Astrocyte (in vitro differentiated cells and primary cell): ENCODE data around the gene VCL. TPM values are rescaled to one million over a fixed set of nuclear protein-coding genes. Genes with fewer than 3 reads are reported as not detected.
"Not testable (repeated sequence)": the region's sequence is repeated elsewhere in the genome, so short reads cannot be mapped to it uniquely, and the experiment has no call there.

Experiments used
- DNase-seq: peaks from one replicate; pipeline ENCODE4 v3.0.0-alpha.2; 2010; ENCODE audit warnings: low read depth
- FAIRE-seq: peaks from 2 replicates; lab custom pipeline; 2011; peaks lifted over from hg19 to GRCh38; lab: Jason Lieb, UNC
- H2AFZ ChIP-seq: 2 replicates; pipeline ENCODE4 v1.6.0; 2012; ENCODE audit warnings: low read depth, low read length, inconsistent platforms
- H3K27ac ChIP-seq: 2 replicates; pipeline ENCODE4 v1.5.1; 2011; ENCODE audit warnings: low read depth, low read length, inconsistent platforms
- H3K27me3 ChIP-seq: 2 replicates; pipeline ENCODE4 v1.6.0; 2011; ENCODE audit warnings: low read length, inconsistent platforms; ENCODE audit not compliant: insufficient read depth
- H3K36me3 ChIP-seq: 2 replicates; pipeline ENCODE4 v1.5.1; 2011; ENCODE audit warnings: low read length, inconsistent platforms; ENCODE audit not compliant: insufficient read depth
- H3K4me1 ChIP-seq: 2 replicates; pipeline ENCODE4 v1.5.1; 2011; ENCODE audit warnings: low read length, inconsistent platforms; ENCODE audit not compliant: insufficient read depth
- H3K4me2 ChIP-seq: 2 replicates; pipeline ENCODE4 v1.6.0; 2012; ENCODE audit warnings: low read length, inconsistent platforms
- H3K4me3 ChIP-seq: 2 replicates; pipeline ENCODE4 v1.5.1; 2011; ENCODE audit warnings: low read depth, mild to moderate bottlenecking, low read length, inconsistent platforms; ENCODE audit not compliant: insufficient read depth
- H3K79me2 ChIP-seq: 2 replicates; pipeline ENCODE4 v1.6.0; 2012; ENCODE audit warnings: mild to moderate bottlenecking, low read length, inconsistent platforms; ENCODE audit not compliant: insufficient read depth
- H3K9ac ChIP-seq: 2 replicates; pipeline ENCODE4 v1.6.0; 2012; ENCODE audit warnings: mild to moderate bottlenecking, low read length, inconsistent platforms
- H3K9me3 ChIP-seq: 2 replicates; pipeline ENCODE4 v1.5.1; 2012; ENCODE audit warnings: low read depth, mild to moderate bottlenecking, low read length, inconsistent platforms; ENCODE audit not compliant: insufficient read depth
- H4K20me1 ChIP-seq: 2 replicates; pipeline ENCODE4 v1.6.0; 2012; ENCODE audit warnings: low read length, inconsistent platforms; ENCODE audit not compliant: insufficient read depth
- H3K27ac Mint-ChIP-seq: one replicate; pipeline ENCODE4 v1.8.0; 2021; ENCODE audit warnings: mild to moderate bottlenecking, mixed read lengths; ENCODE audit not compliant: unreplicated experiment
- H3K27me3 Mint-ChIP-seq: one replicate; pipeline ENCODE4 v1.8.0; 2021; ENCODE audit warnings: low read depth, mixed read lengths; ENCODE audit not compliant: unreplicated experiment
- H3K36me3 Mint-ChIP-seq: one replicate; pipeline ENCODE4 v1.8.0; 2021; ENCODE audit warnings: low read depth, mixed read lengths; ENCODE audit not compliant: unreplicated experiment
- H3K4me1 Mint-ChIP-seq: one replicate; pipeline ENCODE4 v1.8.0; 2021; ENCODE audit warnings: low read depth, mixed read lengths; ENCODE audit not compliant: unreplicated experiment
- H3K4me3 Mint-ChIP-seq: one replicate; pipeline ENCODE4 v1.8.0; 2021; ENCODE audit warnings: mild to moderate bottlenecking, moderate library complexity, mixed read lengths; ENCODE audit not compliant: unreplicated experiment
- H3K9me3 Mint-ChIP-seq: one replicate; pipeline ENCODE4 v1.8.0; 2021; ENCODE audit warnings: mild to moderate bottlenecking, mixed read lengths; ENCODE audit not compliant: unreplicated experiment
- EZH2 ChIP-seq: IDR thresholded peaks from 2 replicates; pipeline ENCODE4 v1.6.1; 2012; ENCODE audit warnings: mild to moderate bottlenecking, low read length, inconsistent platforms; ENCODE audit not compliant: insufficient read depth
- total RNA-seq: library from RNA; stranded (reverse); gene quantifications from 2 replicates; pipeline ENCODE4 v1.2.1, GENCODE V29; 2021
- TF ChIP-seq, protein P1 (sequence below): IDR thresholded peaks from 2 replicates; pipeline ENCODE4 v1.5.1; 2011; ENCODE audit warnings: low read depth, mild to moderate bottlenecking, inconsistent platforms, low read length, moderate library complexity; ENCODE audit not compliant: insufficient read depth

VCL gene
- total RNA-seq, 1 donor from 2014 or later: 474 TPM

DNA sequence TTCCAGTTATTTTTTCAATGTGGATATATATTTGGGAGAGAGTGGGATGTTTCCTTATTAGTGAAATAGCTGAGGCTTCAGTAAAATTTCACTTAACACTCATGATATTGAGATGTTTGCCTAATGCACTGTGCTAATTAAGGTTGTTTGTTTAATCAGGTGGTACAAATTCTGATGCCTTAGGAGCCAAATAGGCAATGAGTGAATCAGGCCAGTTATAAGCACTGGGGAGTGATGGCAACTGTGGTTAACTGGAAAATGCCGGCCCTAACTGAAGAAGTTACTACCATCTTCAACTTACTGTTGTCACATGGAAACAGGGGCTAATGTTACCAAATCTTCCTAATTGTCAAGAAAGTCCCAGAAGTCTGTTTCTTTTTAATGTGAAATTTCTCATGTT lies 32.0 kb downstream of the VCL start:
- Histone ChIP-seq H3K9me3 (no peaks in the 10 kb centered on the region), H3K4me1 (peaks cover 38% of the 10 kb centered on the region), H4K20me1 (peaks cover 95% of the 10 kb centered on the region), H3K27ac (no peak overlapping the region), H3K4me3 (no peak overlapping the region), H3K79me2 (peaks cover 97% of the 10 kb centered on the region), H3K27me3 (no peaks in the 10 kb centered on the region), H3K36me3 (peaks cover 16% of the 10 kb centered on the region), H2AFZ (no peak overlapping the region), H3K4me2 (no peak overlapping the region), H3K9ac (no peak overlapping the region)
- peaks cover 56% of the 10 kb centered on the region for H3K4me1 Mint-ChIP-seq
- no peak overlapping the region for H3K4me3 Mint-ChIP-seq
- H3K9me3 Mint-ChIP-seq: no peaks in the 10 kb centered on the region
- FAIRE-seq (no peak), DNase-seq (no peak)
- H3K27me3 Mint-ChIP-seq: no peaks in the 10 kb centered on the region
- H3K27ac Mint-ChIP-seq: no peak overlapping the region
- TF ChIP-seq, protein P1, sequence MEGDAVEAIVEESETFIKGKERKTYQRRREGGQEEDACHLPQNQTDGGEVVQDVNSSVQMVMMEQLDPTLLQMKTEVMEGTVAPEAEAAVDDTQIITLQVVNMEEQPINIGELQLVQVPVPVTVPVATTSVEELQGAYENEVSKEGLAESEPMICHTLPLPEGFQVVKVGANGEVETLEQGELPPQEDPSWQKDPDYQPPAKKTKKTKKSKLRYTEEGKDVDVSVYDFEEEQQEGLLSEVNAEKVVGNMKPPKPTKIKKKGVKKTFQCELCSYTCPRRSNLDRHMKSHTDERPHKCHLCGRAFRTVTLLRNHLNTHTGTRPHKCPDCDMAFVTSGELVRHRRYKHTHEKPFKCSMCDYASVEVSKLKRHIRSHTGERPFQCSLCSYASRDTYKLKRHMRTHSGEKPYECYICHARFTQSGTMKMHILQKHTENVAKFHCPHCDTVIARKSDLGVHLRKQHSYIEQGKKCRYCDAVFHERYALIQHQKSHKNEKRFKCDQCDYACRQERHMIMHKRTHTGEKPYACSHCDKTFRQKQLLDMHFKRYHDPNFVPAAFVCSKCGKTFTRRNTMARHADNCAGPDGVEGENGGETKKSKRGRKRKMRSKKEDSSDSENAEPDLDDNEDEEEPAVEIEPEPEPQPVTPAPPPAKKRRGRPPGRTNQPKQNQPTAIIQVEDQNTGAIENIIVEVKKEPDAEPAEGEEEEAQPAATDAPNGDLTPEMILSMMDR: no peak
- TF ChIP-seq EZH2: no peak
- peaks cover 16% of the 10 kb centered on the region for H3K36me3 Mint-ChIP-seq

DNA sequence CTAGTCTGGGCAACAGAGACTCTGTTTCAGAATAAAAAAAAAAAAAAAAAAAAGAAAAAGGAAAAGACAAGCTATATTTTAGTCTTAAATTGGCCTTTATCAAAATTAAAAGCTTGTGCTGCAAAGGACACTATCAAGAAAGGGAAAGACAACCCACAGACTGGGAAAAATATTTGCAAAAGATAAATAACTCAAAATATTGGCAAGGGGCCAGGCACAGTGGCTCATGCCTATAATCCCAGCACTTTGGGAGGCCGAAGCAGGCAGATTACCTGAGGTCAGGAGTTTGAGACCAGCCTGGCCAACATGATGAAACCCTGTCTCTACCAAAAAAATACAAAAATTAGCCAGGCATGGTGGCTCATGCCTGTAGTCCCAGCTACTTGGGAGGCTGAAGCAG lies 34.3 kb downstream of the VCL start:
- not testable (repeated sequence) for H3K4me2 ChIP-seq, FAIRE-seq, H2AFZ ChIP-seq, H3K9ac ChIP-seq, H3K4me3 Mint-ChIP-seq, H3K27ac Mint-ChIP-seq, H3K9me3 Mint-ChIP-seq, DNase-seq, H3K9me3 ChIP-seq, H3K4me3 ChIP-seq, H3K27me3 ChIP-seq, H3K27ac ChIP-seq, H3K27me3 Mint-ChIP-seq
- H4K20me1 ChIP-seq: peaks cover 93% of the 10 kb centered on the region
- H3K4me1 ChIP-seq: peaks cover 24% of the 10 kb centered on the region
- Mint-ChIP-seq H3K4me1 (peaks cover 44% of the 10 kb centered on the region), H3K36me3 (peaks cover 16% of the 10 kb centered on the region)
- peaks cover 95% of the 10 kb centered on the region for H3K79me2 ChIP-seq
- H3K36me3 ChIP-seq: peaks cover 23% of the 10 kb centered on the region

DNA sequence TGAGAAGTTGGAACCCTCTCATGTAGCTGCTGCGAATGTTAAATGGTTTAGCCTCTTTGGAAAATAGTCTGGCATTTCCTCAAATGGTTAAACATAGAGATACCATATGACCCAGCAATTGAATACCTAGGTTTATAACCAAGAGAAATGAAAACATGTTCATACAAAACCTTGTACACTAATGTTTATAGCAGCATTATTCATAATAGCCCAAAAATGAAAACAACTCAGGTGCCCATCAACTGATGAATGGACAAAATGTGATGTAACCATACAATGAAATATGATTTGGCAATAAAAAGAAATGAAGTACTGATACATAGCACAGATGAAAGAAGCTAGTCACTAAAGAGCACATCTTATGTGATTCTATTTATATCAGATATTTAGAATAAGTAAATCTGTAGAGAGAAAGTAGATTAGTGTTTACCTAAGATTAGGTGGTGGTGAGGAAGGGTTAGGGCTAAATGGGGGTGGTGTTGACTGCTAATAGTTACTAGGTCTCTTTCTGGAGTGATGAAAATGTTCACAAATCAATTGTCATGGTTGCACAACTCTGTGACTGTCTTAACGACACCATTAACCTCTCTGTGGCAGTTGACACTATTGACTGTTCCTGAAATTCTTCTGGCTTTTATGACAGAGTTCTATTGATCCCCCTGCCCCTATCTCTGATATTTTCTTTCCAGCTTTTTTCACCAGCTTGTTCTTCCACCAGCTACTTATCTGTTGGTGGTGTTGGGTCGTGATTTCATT lies 35.2 kb downstream of the VCL start:
- no peak overlapping the region for H3K9ac ChIP-seq
- DNase-seq (no peak), FAIRE-seq (no peak)
- no peaks in the 10 kb centered on the region for H3K9me3 Mint-ChIP-seq
- H3K4me3 ChIP-seq: no peak overlapping the region
- no peak overlapping the region for H3K27ac Mint-ChIP-seq
- H3K36me3 Mint-ChIP-seq: peaks cover 19% of the 10 kb centered on the region
- peaks cover 43% of the 10 kb centered on the region for H3K4me1 Mint-ChIP-seq
- peaks cover 93% of the 10 kb centered on the region for H4K20me1 ChIP-seq
- no peaks in the 10 kb centered on the region for H3K27me3 ChIP-seq
- no peaks in the 10 kb centered on the region for H3K27me3 Mint-ChIP-seq
- H3K4me2 ChIP-seq: no peak overlapping the region
- H2AFZ ChIP-seq: no peak overlapping the region
- peaks cover 28% of the 10 kb centered on the region for H3K36me3 ChIP-seq
- peaks cover 20% of the 10 kb centered on the region for H3K4me1 ChIP-seq
- H3K4me3 Mint-ChIP-seq: no peak overlapping the region
- H3K79me2 ChIP-seq: peaks cover 95% of the 10 kb centered on the region
- no peaks in the 10 kb centered on the region for H3K9me3 ChIP-seq
- H3K27ac ChIP-seq: no peak overlapping the region
- TF ChIP-seq, protein P1: no peak
- no peak for TF ChIP-seq EZH2
